Skeletal muscle tissue (tissue), 4 donors: ENCODE results near the gene IL17RC. TPM values are rescaled to one million over a fixed set of nuclear protein-coding genes. Genes with fewer than 3 reads are reported as not detected.

ENCODE experiments used
- H3K27ac ChIP-seq: one replicate; pipeline ENCODE4 v1.7.0; 2013; ENCODE audit warnings: mild to moderate bottlenecking, low read depth, low read length, inconsistent platforms
- H3K27me3 ChIP-seq, 3 donors: one replicate each; pipeline ENCODE4 v1.7.0; 2013; ENCODE audit warnings: low read length in 3 of 3; ENCODE audit not compliant: control insufficient read depth in 3 of 3, insufficient read depth in 3 of 3
- H3K36me3 ChIP-seq, 3 donors: one replicate each; pipeline ENCODE4 v1.7.0; 2013; ENCODE audit warnings: low read length in 3 of 3; ENCODE audit not compliant: control insufficient read depth in 3 of 3, insufficient read depth in 3 of 3
- H3K4me1 ChIP-seq, 3 donors: one replicate each; pipeline ENCODE4 v1.7.0; 2013; ENCODE audit warnings: low read length in 3 of 3, mild to moderate bottlenecking in 3 of 3; ENCODE audit not compliant: control insufficient read depth in 3 of 3, insufficient read depth in 3 of 3
- H3K4me3 ChIP-seq, 3 donors: one replicate each; pipeline ENCODE4 v1.7.0; 2013; ENCODE audit warnings: low read length in 3 of 3
- H3K9ac ChIP-seq, 3 donors: one replicate each; pipeline ENCODE4 v1.7.0; 2013; ENCODE audit warnings: low read length in 3 of 3, mild to moderate bottlenecking in 3 of 3, moderate library complexity in 2 of 3, low read depth in 1 of 3
- H3K9me3 ChIP-seq, 3 donors: one replicate each; pipeline ENCODE4 v1.7.0; 2013; ENCODE audit warnings: low read length in 3 of 3; ENCODE audit not compliant: control insufficient read depth in 3 of 3
- total RNA-seq: library from RNA; depleted of rRNA; stranded (reverse); fragments of >200 nt; gene quantifications from one replicate; pipeline ENCODE4 v1.2.3, GENCODE V29; 2014
- donor health status: Osteomylitis.

The IL17RC gene
- total RNA-seq, 1 donor from 2014 or later: 12.5 TPM

- Histone ChIP-seq H3K4me1 (peaks cover 32 to 36% (median 33%) of the 10 kb centered on the region in 3 donors), H3K9me3 (no peaks in the 10 kb centered on the region), H3K27ac (peak overlapping the region; percentile 57), H3K4me3 (peak overlapping the region; percentile 51 to 77 (median 67)), H3K9ac (peak overlapping the region; percentile 62 to 87 (median 63)), H3K36me3 (peaks cover under 1 to 2% (median 1%) of the 10 kb centered on the region in 3 donors), H3K27me3 (no peaks in the 10 kb centered on the region)
These were observed 2.2 kb upstream of the IL17RC start for GRCh38 chr3:9914559-9915253.

GRCh38 chr3:9915254-9916141 lies 1.4 kb upstream of the IL17RC start:
- Histone ChIP-seq H3K4me3 (peak overlapping the region; percentile 67 to 77 (median 75)), H3K27ac (peak overlapping the region; percentile 57), H3K9me3 (no peaks in the 10 kb centered on the region), H3K9ac (peak overlapping the region; percentile 62 to 87 (median 84)), H3K27me3 (no peaks in the 10 kb centered on the region), H3K36me3 (peaks cover 4 to 5% (median 4%) of the 10 kb centered on the region in 3 donors), H3K4me1 (peaks cover 32 to 36% (median 33%) of the 10 kb centered on the region in 3 donors)

- Histone ChIP-seq H3K9me3 (no peaks in the 10 kb centered on the region), H3K27me3 (no peaks in the 10 kb centered on the region), H3K4me1 (peaks cover 32 to 36% (median 33%) of the 10 kb centered on the region in 3 donors), H3K36me3 (peaks cover 4 to 5% (median 4%) of the 10 kb centered on the region in 3 donors), H3K4me3 (peak overlapping the region; percentile 67 to 82 (median 79)), H3K9ac (peak overlapping the region; percentile 86 to 88 (median 86)), H3K27ac (peak overlapping the region; percentile 70)
These were observed 558 bp upstream of the IL17RC start for GRCh38 chr3:9916346-9916733.

GRCh38 chr3:9917820-9918219 lies 922 bp downstream of the IL17RC start:
- H3K27me3 ChIP-seq: no peaks in the 10 kb centered on the region
- H3K9me3 ChIP-seq: no peaks in the 10 kb centered on the region
- H3K9ac ChIP-seq: peak overlapping the region; percentile 81 to 88 (median 86)
- peaks cover 32 to 36% (median 33%) of the 10 kb centered on the region in 3 donors for H3K4me1 ChIP-seq
- H3K4me3 ChIP-seq: peak overlapping the region; percentile 67 to 82 (median 79)
- H3K27ac ChIP-seq: peak overlapping the region; percentile 70
- H3K36me3 ChIP-seq: peaks cover 4 to 6% (median 5%) of the 10 kb centered on the region in 3 donors

- Histone ChIP-seq H3K9me3 (no peaks in the 10 kb centered on the region), H3K4me3 (no peak overlapping the region), H3K27ac (peak overlapping the region; percentile 70)
These were observed 1.6 kb downstream of the IL17RC start for GRCh38 chr3:9918261-9919038.

GRCh38 chr3:9928158-9928557 lies 11.3 kb downstream of the IL17RC start:
- H3K9me3 ChIP-seq: no peaks in the 10 kb centered on the region
- peaks cover 15 to 40% (median 24%) of the 10 kb centered on the region in 3 donors for H3K36me3 ChIP-seq
- no peak overlapping the region for H3K4me3 ChIP-seq
- no peaks in the 10 kb centered on the region for H3K27me3 ChIP-seq
- H3K4me1 ChIP-seq: peaks cover 0 to 7% (median 4%) of the 10 kb centered on the region in 3 donors
- no peak overlapping the region for H3K9ac ChIP-seq
- H3K27ac ChIP-seq: no peak overlapping the region

More at GRCh38 chr3:9918261-9919038, 1.6 kb downstream of the IL17RC start:
- peaks cover 4 to 7% (median 6%) of the 10 kb centered on the region in 3 donors for H3K36me3 ChIP-seq
- H3K9ac ChIP-seq: peak overlapping the region in 2 of 3 donors; percentile 81 to 86
- H3K4me1 ChIP-seq: peaks cover 32 to 36% (median 33%) of the 10 kb centered on the region in 3 donors
- no peaks in the 10 kb centered on the region for H3K27me3 ChIP-seq

GRCh38 chr3:9930804-9931418 lies 14.0 kb downstream of the IL17RC start:
- Histone ChIP-seq H3K27me3 (no peaks in the 10 kb centered on the region), H3K36me3 (peaks cover 9 to 29% (median 10%) of the 10 kb centered on the region in 3 donors), H3K4me1 (peaks cover 18 to 25% (median 24%) of the 10 kb centered on the region in 3 donors), H3K9me3 (no peaks in the 10 kb centered on the region), H3K9ac (no peak overlapping the region), H3K27ac (no peak overlapping the region), H3K4me3 (no peak overlapping the region)

GRCh38 chr3:9932535-9932842 lies 15.6 kb downstream of the IL17RC start:
- peaks cover 12 to 34% (median 19%) of the 10 kb centered on the region in 3 donors for H3K36me3 ChIP-seq
- H3K4me1 ChIP-seq: peaks cover 18 to 32% (median 25%) of the 10 kb centered on the region in 3 donors
- H3K4me3 ChIP-seq: peak overlapping the region; percentile 84 to 91 (median 88)
- H3K27me3 ChIP-seq: no peaks in the 10 kb centered on the region
- peak overlapping the region; percentile 96 for H3K27ac ChIP-seq
- no peaks in the 10 kb centered on the region for H3K9me3 ChIP-seq
- H3K9ac ChIP-seq: peak overlapping the region; percentile 68 to 97 (median 95)
